PC-9 (cell line): ENCODE results near the gene LMNB1.

ENCODE experiments used
- EZH2 ChIP-seq: fragments of 200-600 bp; sonication (generic); IDR thresholded peaks from 2 replicates; pipeline ENCODE4 v1.8.0; 2017; ENCODE audit warnings: antibody characterized with exemption, low read depth
- TF ChIP-seq, protein P1 (sequence below): fragments of 200-600 bp; sonication (generic); conservative IDR thresholded peaks from 2 replicates; pipeline ENCODE4 v1.6.1; 2017; ENCODE audit warnings: mixed run types, antibody characterized with exemption, mild to moderate bottlenecking, moderate library complexity

GRCh38 chr5:126875303-126875785 lies 98.4 kb downstream of the LMNB1 start:
- TF ChIP-seq, protein P1, sequence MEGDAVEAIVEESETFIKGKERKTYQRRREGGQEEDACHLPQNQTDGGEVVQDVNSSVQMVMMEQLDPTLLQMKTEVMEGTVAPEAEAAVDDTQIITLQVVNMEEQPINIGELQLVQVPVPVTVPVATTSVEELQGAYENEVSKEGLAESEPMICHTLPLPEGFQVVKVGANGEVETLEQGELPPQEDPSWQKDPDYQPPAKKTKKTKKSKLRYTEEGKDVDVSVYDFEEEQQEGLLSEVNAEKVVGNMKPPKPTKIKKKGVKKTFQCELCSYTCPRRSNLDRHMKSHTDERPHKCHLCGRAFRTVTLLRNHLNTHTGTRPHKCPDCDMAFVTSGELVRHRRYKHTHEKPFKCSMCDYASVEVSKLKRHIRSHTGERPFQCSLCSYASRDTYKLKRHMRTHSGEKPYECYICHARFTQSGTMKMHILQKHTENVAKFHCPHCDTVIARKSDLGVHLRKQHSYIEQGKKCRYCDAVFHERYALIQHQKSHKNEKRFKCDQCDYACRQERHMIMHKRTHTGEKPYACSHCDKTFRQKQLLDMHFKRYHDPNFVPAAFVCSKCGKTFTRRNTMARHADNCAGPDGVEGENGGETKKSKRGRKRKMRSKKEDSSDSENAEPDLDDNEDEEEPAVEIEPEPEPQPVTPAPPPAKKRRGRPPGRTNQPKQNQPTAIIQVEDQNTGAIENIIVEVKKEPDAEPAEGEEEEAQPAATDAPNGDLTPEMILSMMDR: no peak
- no peak for TF ChIP-seq EZH2
